ENCODE measurements around the gene TBC1D17.
A peak's percentile ranks its signal among the peaks of the same experiment; 100 is the strongest.

TBC1D17 gene

GRCh38 chr19:49911381-49912145, 34.1 kb downstream of the TBC1D17 start:
- Histone ChIP-seq H3K9ac (ENCODE audit: low read depth, low read length, poor library complexity, severe bottlenecking) (peak overlapping the region; percentile 16), H3K9me2 (replicated peaks; ENCODE audit: low read depth, low read length) (no peaks in the 10 kb centered on the region), H3K36me3 (ENCODE audit: insufficient read depth, low read length) (peaks cover 86% of the 10 kb centered on the region; the same call in 1 of the 2 replicates), H3K4me2 (ENCODE audit: low read depth, low read length, poor library complexity, severe bottlenecking) (no peak overlapping the region), H3K4me1 (ENCODE audit: insufficient read depth, low read length, poor library complexity, severe bottlenecking) (peaks cover 7% of the 10 kb centered on the region), H3K9me3 (ENCODE audit: insufficient read depth, low read depth, low read length) (no peaks in the 10 kb centered on the region), H3K27me3 (ENCODE audit: insufficient read depth, low read length, poor library complexity, severe bottlenecking) (no peaks in the 10 kb centered on the region), H3K4me3 (ENCODE audit: low read length, poor library complexity, severe bottlenecking) (no peak overlapping the region), H3F3A (ENCODE audit: low read depth) (no peaks in the 10 kb centered on the region), H2AFZ (ENCODE audit: low read length) (no peak overlapping the region), H4K20me1 (ENCODE audit: insufficient read depth, low read length, poor library complexity, severe bottlenecking) (peaks cover 90% of the 10 kb centered on the region), H3K79me2 (ENCODE audit: insufficient read depth, low read length) (peaks cover 86% of the 10 kb centered on the region)
- TF ChIP-seq, protein P1, sequence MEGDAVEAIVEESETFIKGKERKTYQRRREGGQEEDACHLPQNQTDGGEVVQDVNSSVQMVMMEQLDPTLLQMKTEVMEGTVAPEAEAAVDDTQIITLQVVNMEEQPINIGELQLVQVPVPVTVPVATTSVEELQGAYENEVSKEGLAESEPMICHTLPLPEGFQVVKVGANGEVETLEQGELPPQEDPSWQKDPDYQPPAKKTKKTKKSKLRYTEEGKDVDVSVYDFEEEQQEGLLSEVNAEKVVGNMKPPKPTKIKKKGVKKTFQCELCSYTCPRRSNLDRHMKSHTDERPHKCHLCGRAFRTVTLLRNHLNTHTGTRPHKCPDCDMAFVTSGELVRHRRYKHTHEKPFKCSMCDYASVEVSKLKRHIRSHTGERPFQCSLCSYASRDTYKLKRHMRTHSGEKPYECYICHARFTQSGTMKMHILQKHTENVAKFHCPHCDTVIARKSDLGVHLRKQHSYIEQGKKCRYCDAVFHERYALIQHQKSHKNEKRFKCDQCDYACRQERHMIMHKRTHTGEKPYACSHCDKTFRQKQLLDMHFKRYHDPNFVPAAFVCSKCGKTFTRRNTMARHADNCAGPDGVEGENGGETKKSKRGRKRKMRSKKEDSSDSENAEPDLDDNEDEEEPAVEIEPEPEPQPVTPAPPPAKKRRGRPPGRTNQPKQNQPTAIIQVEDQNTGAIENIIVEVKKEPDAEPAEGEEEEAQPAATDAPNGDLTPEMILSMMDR (conservative IDR thresholded peaks at IDR 0.05; ENCODE audit: low read length): no peak

GRCh38 chr19:49912965-49913685, 35.6 kb downstream of the TBC1D17 start:
- H3K4me3 ChIP-seq (ENCODE audit: low read length, poor library complexity, severe bottlenecking): no peak overlapping the region
- no peak overlapping the region for H3K4me2 ChIP-seq (ENCODE audit: low read depth, low read length, poor library complexity, severe bottlenecking)
- no peaks in the 10 kb centered on the region for H3F3A ChIP-seq (ENCODE audit: low read depth)
- no peaks in the 10 kb centered on the region for H3K27me3 ChIP-seq (ENCODE audit: insufficient read depth, low read length, poor library complexity, severe bottlenecking)
- peaks cover 6% of the 10 kb centered on the region for H3K4me1 ChIP-seq (ENCODE audit: insufficient read depth, low read length, poor library complexity, severe bottlenecking)
- H3K9me3 ChIP-seq (ENCODE audit: insufficient read depth, low read depth, low read length): no peaks in the 10 kb centered on the region
- peaks cover 86% of the 10 kb centered on the region; the same call in 1 of the 2 replicates for H3K36me3 ChIP-seq (ENCODE audit: insufficient read depth, low read length)
- H3K9me2 ChIP-seq (replicated peaks; ENCODE audit: low read depth, low read length): no peaks in the 10 kb centered on the region
- H3K79me2 ChIP-seq (ENCODE audit: insufficient read depth, low read length): peaks cover 89% of the 10 kb centered on the region
- TF ChIP-seq, protein P1 (conservative IDR thresholded peaks at IDR 0.05; ENCODE audit: low read length): peak; percentile 19; the same call in 1 of the 2 replicates
- no peak for TF ChIP-seq EZH2phosphoT487 (IDR thresholded peaks at IDR 0.05; ENCODE audit: borderline replicate concordance)
- H4K20me1 ChIP-seq (ENCODE audit: insufficient read depth, low read length, poor library complexity, severe bottlenecking): peaks cover 87% of the 10 kb centered on the region
- H3K9ac ChIP-seq (ENCODE audit: low read depth, low read length, poor library complexity, severe bottlenecking): no peak overlapping the region
- H2AFZ ChIP-seq (ENCODE audit: low read length): no peak overlapping the region

- H3K79me2 ChIP-seq (ENCODE audit: insufficient read depth, low read length): peaks cover 89% of the 10 kb centered on the region
- H3K36me3 ChIP-seq (ENCODE audit: insufficient read depth, low read length): peaks cover 85% of the 10 kb centered on the region; the same call in 1 of the 2 replicates
- H3K9me3 ChIP-seq (ENCODE audit: insufficient read depth, low read depth, low read length): no peaks in the 10 kb centered on the region
- H3K4me3 ChIP-seq (ENCODE audit: low read length, poor library complexity, severe bottlenecking): no peak overlapping the region
- H3K4me1 ChIP-seq (ENCODE audit: insufficient read depth, low read length, poor library complexity, severe bottlenecking): peaks cover 6% of the 10 kb centered on the region
- H4K20me1 ChIP-seq (ENCODE audit: insufficient read depth, low read length, poor library complexity, severe bottlenecking): peaks cover 86% of the 10 kb centered on the region
- no peaks in the 10 kb centered on the region for H3F3A ChIP-seq (ENCODE audit: low read depth)
- no peaks in the 10 kb centered on the region for H3K27me3 ChIP-seq (ENCODE audit: insufficient read depth, low read length, poor library complexity, severe bottlenecking)
- no peaks in the 10 kb centered on the region for H3K9me2 ChIP-seq (replicated peaks; ENCODE audit: low read depth, low read length)
- no peak overlapping the region for H3K4me2 ChIP-seq (ENCODE audit: low read depth, low read length, poor library complexity, severe bottlenecking)
- TF ChIP-seq EZH2phosphoT487 (IDR thresholded peaks at IDR 0.05; ENCODE audit: borderline replicate concordance): no peak
- TF ChIP-seq, protein P1 (conservative IDR thresholded peaks at IDR 0.05; ENCODE audit: low read length): no peak
- H2AFZ ChIP-seq (ENCODE audit: low read length): no peak overlapping the region
- no peak overlapping the region for H3K9ac ChIP-seq (ENCODE audit: low read depth, low read length, poor library complexity, severe bottlenecking)
Observed at GRCh38 chr19:49913720-49914119, 36.2 kb downstream of the TBC1D17 start.

Data from Loucy (cell line).